OCI-LY7 (cell line): Measurements from ENCODE around the gene CRAMP1.

Experiments used
- CTCF ChIP-seq: fragments of 200-600 bp; sonication (generic); conservative IDR thresholded peaks from 2 replicates; pipeline ENCODE4 v1.5.1; 2014; ENCODE audit warnings: mild to moderate bottlenecking, antibody characterized with exemption, low read length, moderate library complexity, mixed read lengths
- EZH2phosphoT487 ChIP-seq: fragments of 200-600 bp; sonication (generic); IDR thresholded peaks from 2 replicates; pipeline ENCODE4 v1.6.1; 2018; ENCODE audit warnings: low read depth, borderline replicate concordance, mild to moderate bottlenecking, mixed run types, antibody characterized with exemption, low read length, moderate library complexity, mixed read lengths

- no peak for TF ChIP-seq CTCF
- TF ChIP-seq EZH2phosphoT487, result no peak
Observed at GRCh38 chr16:1581804-1582203, 30.4 kb upstream of the CRAMP1 start.
